IPS-15b (cell line): ENCODE results near the gene CNDP2.
"Not testable (repeated sequence)": the region's sequence is repeated elsewhere in the genome, so short reads cannot be mapped to it uniquely, and the experiment has no call there.

Experiments used
- H3K27me3 ChIP-seq: one replicate; pipeline ENCODE4 v1.6.1; 2013; ENCODE audit warnings: low read length; ENCODE audit not compliant: control insufficient read depth, insufficient read depth
- H3K36me3 ChIP-seq: one replicate; pipeline ENCODE4 v1.6.1; 2013; ENCODE audit warnings: low read length; ENCODE audit not compliant: control insufficient read depth, insufficient read depth
- H3K4me1 ChIP-seq: one replicate; pipeline ENCODE4 v1.6.1; 2013; ENCODE audit warnings: mild to moderate bottlenecking, low read length; ENCODE audit not compliant: control insufficient read depth, insufficient read depth
- H3K4me3 ChIP-seq: one replicate; pipeline ENCODE4 v1.5.1; 2013; ENCODE audit warnings: low read depth, low read length
- H3K9ac ChIP-seq: one replicate; pipeline ENCODE4 v1.6.1; 2013; ENCODE audit warnings: low read depth, mild to moderate bottlenecking, low read length
- H3K9me3 ChIP-seq: one replicate; pipeline ENCODE4 v1.6.1; 2013; ENCODE audit warnings: mild to moderate bottlenecking, low read length; ENCODE audit not compliant: control insufficient read depth, insufficient read depth

The CNDP2 gene

GRCh38 chr18:74493689-74494088 is 2.5 kb upstream of the CNDP2 start:
- H3K4me3 ChIP-seq, result no peak overlapping the region
- H3K9me3 ChIP-seq, result no peaks in the 10 kb centered on the region
- H3K36me3 ChIP-seq, result no peaks in the 10 kb centered on the region
- no peaks in the 10 kb centered on the region for H3K27me3 ChIP-seq
- no peaks in the 10 kb centered on the region for H3K4me1 ChIP-seq
- no peak overlapping the region for H3K9ac ChIP-seq

GRCh38 chr18:74494514-74494913 is 1.6 kb upstream of the CNDP2 start:
- Histone ChIP-seq H3K9me3 (no peaks in the 10 kb centered on the region), H3K27me3 (no peaks in the 10 kb centered on the region), H3K4me1 (no peaks in the 10 kb centered on the region), H3K9ac (no peak overlapping the region), H3K4me3 (no peak overlapping the region), H3K36me3 (no peaks in the 10 kb centered on the region)

- Histone ChIP-seq H3K36me3 (peaks cover 8% of the 10 kb centered on the region), H3K27me3 (no peaks in the 10 kb centered on the region), H3K9me3 (no peaks in the 10 kb centered on the region), H3K4me1 (no peaks in the 10 kb centered on the region), H3K9ac (peak overlapping the region; percentile 85), H3K4me3 (peak overlapping the region; percentile 91)
These were observed 553 bp downstream of the CNDP2 start for GRCh38 chr18:74496508-74497323.

GRCh38 chr18:74497324-74497676 is 1.1 kb downstream of the CNDP2 start:
- Histone ChIP-seq H3K36me3 (peaks cover 12% of the 10 kb centered on the region), H3K4me1 (no peaks in the 10 kb centered on the region), H3K4me3 (peak overlapping the region; percentile 91), H3K9me3 (no peaks in the 10 kb centered on the region), H3K27me3 (no peaks in the 10 kb centered on the region), H3K9ac (no peak overlapping the region)

GRCh38 chr18:74497778-74498177 is 1.6 kb downstream of the CNDP2 start:
- H3K9me3 ChIP-seq, result no peaks in the 10 kb centered on the region
- H3K36me3 ChIP-seq, result peaks cover 17% of the 10 kb centered on the region
- H3K4me1 ChIP-seq, result no peaks in the 10 kb centered on the region
- H3K4me3 ChIP-seq, result no peak overlapping the region
- no peaks in the 10 kb centered on the region for H3K27me3 ChIP-seq
- H3K9ac ChIP-seq, result no peak overlapping the region

GRCh38 chr18:74498712-74499627 is 2.8 kb downstream of the CNDP2 start:
- Histone ChIP-seq H3K27me3 (no peaks in the 10 kb centered on the region), H3K36me3 (peaks cover 17% of the 10 kb centered on the region), H3K9ac (no peak overlapping the region), H3K9me3 (no peaks in the 10 kb centered on the region), H3K4me3 (no peak overlapping the region), H3K4me1 (no peaks in the 10 kb centered on the region)

- Histone ChIP-seq H3K9ac (no peak overlapping the region), H3K36me3 (peaks cover 20% of the 10 kb centered on the region), H3K4me3 (no peak overlapping the region)
These were observed 3.5 kb downstream of the CNDP2 start for GRCh38 chr18:74499633-74500032.

GRCh38 chr18:74500372-74500771 is 4.2 kb downstream of the CNDP2 start:
- Histone ChIP-seq H3K4me1 (no peaks in the 10 kb centered on the region), H3K36me3 (peaks cover 20% of the 10 kb centered on the region), H3K9me3 (no peaks in the 10 kb centered on the region), H3K9ac (no peak overlapping the region), H3K4me3 (no peak overlapping the region), H3K27me3 (no peaks in the 10 kb centered on the region)

More at GRCh38 chr18:74499633-74500032, 3.5 kb downstream of the CNDP2 start:
- H3K9me3 ChIP-seq, result no peaks in the 10 kb centered on the region
- no peaks in the 10 kb centered on the region for H3K4me1 ChIP-seq
- H3K27me3 ChIP-seq, result no peaks in the 10 kb centered on the region

- not testable (repeated sequence) for H3K9ac ChIP-seq, H3K4me3 ChIP-seq, H3K4me1 ChIP-seq, H3K27me3 ChIP-seq, H3K9me3 ChIP-seq
- H3K36me3 ChIP-seq, result peaks cover 20% of the 10 kb centered on the region
These were observed 4.6 kb downstream of the CNDP2 start for GRCh38 chr18:74500774-74501173.

GRCh38 chr18:74501386-74501785 is 5.2 kb downstream of the CNDP2 start:
- Histone ChIP-seq H3K36me3 (peaks cover 23% of the 10 kb centered on the region), H3K4me3 (no peak overlapping the region), H3K4me1 (no peaks in the 10 kb centered on the region), H3K9me3 (no peaks in the 10 kb centered on the region), H3K27me3 (no peaks in the 10 kb centered on the region), H3K9ac (no peak overlapping the region)

GRCh38 chr18:74503137-74503536 is 7.0 kb downstream of the CNDP2 start:
- H3K9ac ChIP-seq, result no peak overlapping the region
- no peaks in the 10 kb centered on the region for H3K4me1 ChIP-seq
- H3K36me3 ChIP-seq, result peaks cover 40% of the 10 kb centered on the region
- H3K9me3 ChIP-seq, result no peaks in the 10 kb centered on the region
- no peaks in the 10 kb centered on the region for H3K27me3 ChIP-seq
- H3K4me3 ChIP-seq, result no peak overlapping the region

- Histone ChIP-seq H3K9me3 (no peaks in the 10 kb centered on the region), H3K9ac (no peak overlapping the region), H3K27me3 (no peaks in the 10 kb centered on the region), H3K4me1 (no peaks in the 10 kb centered on the region), H3K36me3 (peaks cover 62% of the 10 kb centered on the region), H3K4me3 (no peak overlapping the region)
These were observed 9.6 kb downstream of the CNDP2 start for GRCh38 chr18:74505776-74506175.
